HG03039 (cell line): ENCODE data around the gene IQCK.
"Not testable (repeated sequence)": the region's sequence is repeated elsewhere in the genome, so short reads cannot be mapped to it uniquely, and the experiment has no call there.

Experiments
- ATAC-seq: cut with Tn5 transposase; IDR thresholded peaks from one replicate; pipeline ENCODE4 v1.9.1; 2021; ENCODE audit warnings: mild to moderate bottlenecking, moderate library complexity; ENCODE audit not compliant: unreplicated experiment

Gene IQCK

GRCh38 chr16:19717741-19718623, at the start of gene IQCK, which contains the start of gene KNOP1:
TSS of gene IQCK (plus strand) at chr16:19718271. CDS start at chr16:19718307, 36 bp downstream.
TSS of gene KNOP1 (minus strand) at chr16:19718227. CDS start at chr16:19715035, 3,192 bp downstream.
- ATAC-seq: peak; percentile 89

- ATAC-seq: no peak
Observed at GRCh38 chr16:19672378-19672777, 45.7 kb upstream of the IQCK start.

- no peak for ATAC-seq
Observed at GRCh38 chr16:19674485-19674884, 43.6 kb upstream of the IQCK start.

- no peak for ATAC-seq
Observed at GRCh38 chr16:19677402-19677801, 40.7 kb upstream of the IQCK start.

GRCh38 chr16:19678804-19679203, 39.3 kb upstream of the IQCK start:
- no peak for ATAC-seq

GRCh38 chr16:19679281-19679680, 38.8 kb upstream of the IQCK start:
- not testable (repeated sequence) for ATAC-seq

- no peak for ATAC-seq
Observed at GRCh38 chr16:19680881-19681340, 37.2 kb upstream of the IQCK start.

- no peak for ATAC-seq
Observed at GRCh38 chr16:19681637-19682036, 36.4 kb upstream of the IQCK start.

- no peak for ATAC-seq
Observed at GRCh38 chr16:19683453-19684236, 34.4 kb upstream of the IQCK start.

GRCh38 chr16:19685176-19685575, 32.9 kb upstream of the IQCK start:
- no peak for ATAC-seq

GRCh38 chr16:19687279-19687678, 30.8 kb upstream of the IQCK start:
- no peak for ATAC-seq

- ATAC-seq: no peak
Observed at GRCh38 chr16:19688396-19689024, 29.6 kb upstream of the IQCK start.

GRCh38 chr16:19689342-19689741, 28.7 kb upstream of the IQCK start:
- ATAC-seq: no peak

- ATAC-seq: no peak
Observed at GRCh38 chr16:19690196-19690595, 27.9 kb upstream of the IQCK start.

GRCh38 chr16:19691161-19691711, 26.8 kb upstream of the IQCK start:
- no peak for ATAC-seq

GRCh38 chr16:19694989-19695388, 23.1 kb upstream of the IQCK start:
- ATAC-seq: no peak

GRCh38 chr16:19696328-19696727, 21.7 kb upstream of the IQCK start:
- no peak for ATAC-seq

- ATAC-seq: no peak
Observed at GRCh38 chr16:19696961-19697360, 21.1 kb upstream of the IQCK start.

- ATAC-seq: no peak
Observed at GRCh38 chr16:19697756-19698318, 20.2 kb upstream of the IQCK start.
